Stimulated activated CD8-positive, alpha-beta memory T cell treated with anti-CD3 and anti-CD28 coated beads, Interleukin-15, amount 100 ng/mL, for 4 hours (primary cell): ENCODE data around the gene SMG6.
"Not testable (repeated sequence)": the region's sequence is repeated elsewhere in the genome, so short reads cannot be mapped to it uniquely, and the experiment has no call there.

Source experiments
- DNase-seq, 2 donors: peaks; one replicate each; pipeline ENCODE4 v3.0.0-alpha.2; 2020; ENCODE audit warnings: low read depth in 2 of 2

The SMG6 gene

DNA sequence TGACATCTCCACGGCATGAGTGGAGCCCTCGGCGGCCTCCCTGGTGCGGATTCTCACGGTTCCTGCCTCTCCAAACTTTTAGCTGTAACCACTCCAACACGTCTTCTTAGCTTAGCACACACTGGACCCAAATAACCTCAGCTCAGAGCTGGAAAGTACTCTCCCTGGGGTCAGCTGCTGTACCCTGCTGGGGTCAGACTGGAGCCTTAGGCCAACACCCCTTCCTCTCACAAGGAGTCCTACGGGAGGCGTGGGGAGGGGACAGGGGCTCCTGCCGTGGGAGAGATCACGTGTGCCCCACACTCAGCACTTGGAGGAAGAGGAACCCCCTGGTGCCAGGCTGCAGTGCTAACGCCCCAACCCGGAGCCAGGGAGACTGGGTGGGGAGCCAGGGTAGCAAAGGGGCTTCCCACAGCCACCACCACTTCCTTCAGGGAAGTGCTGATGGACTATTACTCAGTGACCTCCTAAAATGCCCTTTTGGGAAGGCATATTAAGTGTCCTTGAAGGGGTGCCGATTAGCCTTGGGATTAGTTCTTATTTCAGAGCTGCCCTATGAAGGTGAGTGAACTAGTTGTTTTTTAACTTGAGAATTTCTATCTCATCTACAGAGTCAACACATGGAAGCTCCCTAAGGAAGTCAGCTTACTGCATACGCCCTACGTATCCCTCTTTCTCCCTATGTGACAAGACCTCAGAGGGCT, 124.6 kb downstream of the SMG6 start:
- DNase-seq = no peak

- no peak for DNase-seq
Measured at GRCh38 chr17:2177235-2177811, 126.3 kb downstream of the SMG6 start.

DNA sequence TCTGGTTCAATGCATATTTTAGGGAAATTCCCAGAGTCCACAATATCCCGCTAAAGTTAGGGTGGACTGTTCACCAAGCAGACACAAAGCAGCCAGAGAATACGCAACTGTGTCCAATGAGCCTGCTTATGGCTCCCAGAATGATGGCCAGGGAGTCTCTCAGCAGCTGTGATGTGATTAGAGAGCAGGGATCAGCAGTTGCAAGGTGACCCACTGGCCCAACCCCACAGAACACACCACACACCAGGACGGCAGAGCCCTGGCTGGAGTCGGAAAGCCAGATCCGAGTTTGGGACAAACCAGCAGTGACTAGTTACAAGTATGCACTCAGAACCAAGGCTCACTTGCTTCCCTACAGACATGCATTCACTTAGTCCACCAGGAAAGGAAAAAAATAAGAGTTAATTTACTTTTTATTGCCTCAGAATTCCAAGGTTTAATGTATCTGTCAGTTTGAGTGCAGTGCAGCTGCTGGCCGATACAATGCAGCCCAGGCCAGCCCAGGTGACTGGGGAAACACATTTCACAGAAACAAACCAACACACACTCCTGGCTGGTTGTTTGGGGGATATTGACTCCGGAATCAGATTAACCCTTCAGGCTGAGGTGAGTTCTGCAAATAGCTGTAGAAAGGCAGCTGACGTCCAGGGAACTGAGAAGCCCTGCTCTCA, 127.0 kb downstream of the SMG6 start:
- DNase-seq = no peak

GRCh38 chr17:2175294-2175628, 128.3 kb downstream of the SMG6 start:
- no peak for DNase-seq

DNA sequence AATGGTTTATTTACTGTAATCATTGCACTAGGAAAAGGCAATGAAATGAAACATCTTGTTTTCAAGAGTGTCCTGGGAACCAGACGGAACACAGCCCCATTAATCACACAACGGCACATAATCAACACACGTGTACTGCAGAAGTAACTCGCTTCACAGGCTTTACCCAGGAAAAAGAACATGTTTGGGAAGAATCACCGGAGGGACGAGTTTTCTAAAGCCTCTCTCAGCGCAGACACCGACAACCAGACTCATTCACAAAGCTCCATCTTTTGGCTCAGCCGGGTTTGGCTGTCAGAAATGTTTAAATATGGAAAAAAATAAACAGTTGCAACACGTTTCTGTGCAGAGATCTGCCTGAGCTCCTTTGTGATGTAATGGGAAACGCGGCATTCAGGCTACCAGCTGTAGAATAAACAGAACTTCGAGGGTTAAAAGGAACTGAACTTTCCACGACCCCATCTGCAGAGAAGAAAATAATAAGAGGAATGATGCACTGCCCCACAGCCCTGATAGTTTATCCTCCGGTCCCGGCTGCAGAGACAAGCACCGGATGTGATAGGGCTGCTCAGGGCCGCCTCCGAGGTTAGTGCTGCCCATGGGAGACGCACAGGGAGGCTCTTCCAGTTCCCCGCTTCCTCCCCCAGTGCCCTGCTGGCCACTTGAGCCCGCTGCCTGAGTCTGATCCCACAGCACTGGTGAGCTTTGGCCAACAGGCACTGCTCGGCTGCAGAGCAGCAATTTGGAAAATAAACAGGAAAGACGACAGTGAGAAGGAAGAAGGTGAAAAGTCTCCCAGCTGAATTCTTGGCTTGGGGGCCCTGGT, 128.9 kb downstream of the SMG6 start:
- DNase-seq = no peak

GRCh38 chr17:2174014-2174413, 129.6 kb downstream of the SMG6 start:
- no peak for DNase-seq

DNA sequence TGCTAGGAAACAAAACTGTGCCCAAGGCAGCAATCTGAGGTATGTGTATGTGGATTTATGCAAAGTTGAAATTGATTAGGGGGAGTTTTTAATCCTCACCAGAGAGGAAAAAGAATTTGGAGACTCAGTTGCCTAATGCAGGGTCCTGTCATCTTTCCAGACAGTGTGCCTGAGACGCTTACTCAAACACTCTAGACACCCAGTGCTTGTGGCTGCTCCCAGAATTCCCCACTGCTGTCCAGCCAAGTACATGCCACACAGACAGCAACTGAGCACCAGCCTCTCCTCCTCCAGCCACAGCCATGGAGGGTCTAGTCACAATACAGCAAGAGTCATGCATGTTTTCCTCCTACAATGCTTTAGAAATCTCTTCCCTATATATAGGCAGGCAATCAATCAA, 130.6 kb downstream of the SMG6 start:
- no peak for DNase-seq

GRCh38 chr17:2172077-2172851, 131.3 kb downstream of the SMG6 start:
- DNase-seq = no peak

DNA sequence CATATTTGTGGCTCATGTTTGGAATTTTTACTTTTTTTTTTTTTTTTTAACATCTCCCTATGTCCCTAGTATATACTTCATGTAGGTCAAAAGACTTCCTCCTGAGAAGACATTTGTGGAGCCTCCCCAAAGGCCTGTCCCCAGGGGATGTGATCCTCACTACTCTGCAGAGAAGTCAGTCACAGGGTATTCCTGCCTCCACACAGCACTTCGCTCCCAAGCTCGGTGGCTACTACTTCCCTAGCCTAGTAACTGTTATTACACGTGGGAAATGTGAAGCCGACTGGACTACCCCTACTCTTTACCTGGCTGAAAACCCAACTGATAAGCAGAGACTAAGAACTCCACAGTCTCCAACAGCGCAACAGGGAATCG, 131.9 kb downstream of the SMG6 start:
- DNase-seq = no peak

GRCh38 chr17:2170023-2170422, 133.6 kb downstream of the SMG6 start:
- DNase-seq = no peak

- DNase-seq = not testable (repeated sequence)
Measured at GRCh38 chr17:2165723-2166122, 137.9 kb downstream of the SMG6 start.

DNA sequence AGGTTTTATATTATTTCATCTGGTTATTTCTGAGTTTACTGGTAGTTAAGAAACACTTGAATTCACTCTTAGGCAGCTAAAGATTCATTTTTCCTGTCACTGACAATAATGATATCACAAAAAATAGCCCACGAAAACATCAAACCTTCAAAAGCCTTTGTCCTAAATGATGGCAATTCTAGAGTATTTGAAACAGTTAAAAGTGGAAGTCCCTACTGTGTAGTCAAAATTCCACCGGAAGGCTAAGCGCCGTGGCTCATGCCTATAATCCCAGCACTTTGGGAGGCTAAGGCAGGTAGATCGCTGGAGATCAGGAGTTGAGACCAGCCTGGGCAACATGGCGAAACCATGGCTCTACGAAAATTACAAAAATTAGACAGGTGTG, 145.2 kb downstream of the SMG6 start:
- DNase-seq = no peak

DNA sequence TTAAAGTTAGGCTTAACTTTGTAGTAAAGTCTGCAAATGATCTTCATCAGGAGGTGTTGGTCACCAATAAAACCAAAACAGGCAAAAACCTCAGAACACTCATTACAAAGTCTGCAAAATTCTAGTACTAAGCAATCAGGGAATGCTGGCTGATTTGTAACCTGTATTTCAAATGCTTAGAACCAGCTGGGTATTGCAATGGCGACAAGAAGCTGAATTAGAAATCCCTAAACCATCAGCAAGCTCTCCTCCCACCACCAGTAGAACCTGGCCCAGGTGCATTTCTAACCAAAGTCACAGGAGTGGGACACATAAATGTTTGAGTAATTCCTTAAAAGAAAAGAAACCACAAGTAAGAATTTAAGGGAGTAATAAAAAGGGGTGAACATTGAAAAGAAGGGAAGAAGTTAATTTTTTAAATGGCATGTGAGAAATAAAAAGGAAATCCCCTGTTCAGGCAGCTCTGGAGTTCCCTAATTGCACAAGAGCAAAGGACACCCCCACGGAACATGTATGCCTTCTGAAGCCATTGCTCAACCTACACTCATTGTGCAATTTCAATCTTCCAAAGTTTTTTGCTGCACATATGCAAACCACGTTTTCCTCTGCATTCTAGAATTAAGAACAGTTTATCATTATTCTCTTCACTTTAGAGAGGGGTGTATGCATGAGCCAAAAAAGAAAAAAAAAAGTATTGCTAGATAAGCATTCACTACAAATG, 145.8 kb downstream of the SMG6 start:
- DNase-seq = no peak

GRCh38 chr17:2157081-2157480, 146.5 kb downstream of the SMG6 start:
- DNase-seq = no peak

GRCh38 chr17:2156666-2157065, 146.9 kb downstream of the SMG6 start:
- no peak for DNase-seq

- DNase-seq = no peak
Measured at GRCh38 chr17:2155573-2155972, 148.0 kb downstream of the SMG6 start.

DNA sequence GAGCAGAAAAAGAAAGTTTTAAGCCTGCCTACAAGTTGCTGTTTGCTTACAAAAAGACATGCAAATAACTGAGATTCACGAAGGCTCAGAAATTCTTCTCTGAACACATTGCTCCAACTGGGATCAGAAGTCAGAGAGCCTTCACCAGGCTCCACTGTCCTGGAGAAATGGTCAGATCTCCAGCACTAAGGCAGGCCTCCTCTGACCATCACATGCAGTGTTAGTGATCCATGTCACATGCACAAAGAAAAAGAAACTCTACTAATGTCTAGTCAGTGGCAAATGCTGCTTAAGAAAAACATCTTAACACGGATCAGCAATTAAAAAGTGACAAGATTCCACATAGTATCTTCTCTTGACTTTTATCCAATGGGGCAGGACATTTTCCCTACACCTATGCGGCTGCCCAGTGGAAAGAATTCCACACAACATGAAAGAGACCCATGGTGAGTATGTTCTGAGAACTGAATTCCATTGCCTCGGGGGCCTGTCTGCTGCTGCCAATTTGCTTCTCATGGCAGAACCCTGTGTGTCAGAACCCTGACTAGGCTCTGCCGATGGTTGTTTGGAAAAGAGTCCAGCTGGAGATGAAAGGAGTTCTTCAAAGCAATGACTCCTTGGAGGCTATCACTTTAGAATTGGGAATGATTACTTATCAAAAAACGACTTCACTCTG, 152.1 kb downstream of the SMG6 start:
- DNase-seq = no peak

- no peak for DNase-seq
Measured at GRCh38 chr17:2150806-2151205, 152.8 kb downstream of the SMG6 start.

DNA sequence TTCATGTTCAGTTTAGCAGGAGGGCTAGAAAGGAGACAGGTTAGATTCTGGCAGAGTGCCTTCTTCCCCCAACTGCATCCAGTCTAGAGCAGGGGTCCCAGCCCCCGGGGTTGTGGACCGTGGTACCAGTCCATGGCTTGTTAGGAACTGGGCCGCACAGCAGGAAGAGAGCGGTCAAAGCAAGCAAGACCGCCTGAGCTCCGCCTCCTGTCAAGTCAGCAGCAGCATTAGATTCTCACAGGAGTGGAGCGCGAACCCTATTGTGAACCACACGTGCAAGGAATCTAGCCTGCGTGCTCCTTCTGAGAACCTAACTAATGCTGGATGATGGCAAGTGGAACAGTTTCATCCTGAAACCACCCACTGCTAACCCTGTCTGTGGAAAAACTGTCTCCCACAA, 153.7 kb downstream of the SMG6 start:
- DNase-seq = no peak

DNA sequence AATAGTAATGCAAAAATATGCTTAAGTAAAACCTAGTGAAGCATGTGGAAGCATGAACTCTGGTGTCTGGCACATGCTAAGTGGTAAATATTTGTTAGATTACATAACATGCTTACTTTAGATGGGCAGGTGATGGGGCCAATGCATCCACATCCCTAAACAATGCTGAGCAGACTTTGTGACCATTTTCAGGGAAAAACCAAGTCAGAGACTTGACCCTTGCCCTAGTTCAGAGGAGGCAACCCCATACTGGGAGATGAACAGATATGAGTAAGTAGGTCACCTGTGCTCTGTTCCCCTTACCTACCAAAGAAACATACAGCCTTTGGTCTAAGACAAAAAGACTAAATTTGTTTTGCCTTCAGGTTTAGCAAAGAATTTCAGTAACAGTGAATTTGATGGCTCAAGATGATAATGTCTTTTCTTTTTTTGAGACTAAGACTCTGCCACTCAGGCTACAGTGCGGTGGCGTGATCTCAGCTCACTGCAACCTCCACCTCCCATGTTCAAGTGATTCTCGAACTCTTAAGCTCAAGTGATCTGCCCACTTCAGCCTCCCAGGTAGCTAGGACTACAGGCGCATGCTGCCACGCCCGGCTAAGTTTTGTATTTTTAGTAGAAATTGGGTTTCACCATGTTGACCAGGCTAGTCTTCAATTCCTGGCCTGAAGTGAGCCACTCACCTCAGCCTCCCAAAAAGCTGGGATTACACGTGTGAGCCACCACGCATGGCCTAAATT, 157.3 kb downstream of the SMG6 start:
- no peak for DNase-seq
